PC-3 (cell line): ENCODE results near the gene TTC12.

Experiments
- EZH2 ChIP-seq: fragments of 300-600 bp; sonication (generic); IDR thresholded peaks from one replicate; pipeline ENCODE4 v1.6.1; 2017; ENCODE audit warnings: antibody characterized with exemption, mild to moderate bottlenecking, low read length; ENCODE audit not compliant: unreplicated experiment
- TF ChIP-seq, protein P1 (sequence below): fragments of 300-600 bp; sonication (generic); conservative IDR thresholded peaks from 2 replicates; pipeline ENCODE4 v1.5.1; 2017; ENCODE audit warnings: antibody characterized with exemption, low read depth, mild to moderate bottlenecking, low read length

DNA sequence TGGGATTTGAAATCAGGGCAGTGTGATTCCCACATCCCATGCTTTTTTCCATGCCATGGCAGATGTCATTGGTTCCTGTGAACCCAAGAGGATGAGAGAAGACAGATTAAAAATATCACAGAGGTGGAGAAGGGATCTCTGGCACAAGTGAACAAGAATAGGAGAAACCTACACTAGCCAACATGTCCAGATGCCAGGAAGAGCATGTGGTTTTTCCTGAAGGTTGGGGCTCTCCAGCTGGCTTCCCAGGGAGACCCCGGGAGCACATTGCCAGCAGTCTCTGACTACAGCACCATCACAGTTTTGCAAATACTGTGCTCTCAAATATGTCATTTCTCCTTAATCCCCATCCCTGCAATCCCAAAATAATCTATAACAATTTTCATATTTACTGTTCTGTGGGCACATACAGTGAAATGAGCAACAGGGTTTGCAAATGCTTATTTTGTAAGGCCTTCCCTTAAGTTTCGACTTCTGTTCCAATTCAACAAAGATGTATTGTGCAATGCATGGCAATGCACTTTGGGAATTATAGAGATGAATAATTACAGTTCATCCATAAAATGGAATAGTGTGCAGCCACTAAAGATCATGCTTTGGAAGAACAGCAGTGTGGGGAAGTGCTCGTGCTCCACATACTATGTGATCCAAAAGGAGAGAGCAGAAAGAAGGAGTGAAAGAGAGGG lies 78.0 kb downstream of the TTC12 start:
- TF ChIP-seq, protein P1, sequence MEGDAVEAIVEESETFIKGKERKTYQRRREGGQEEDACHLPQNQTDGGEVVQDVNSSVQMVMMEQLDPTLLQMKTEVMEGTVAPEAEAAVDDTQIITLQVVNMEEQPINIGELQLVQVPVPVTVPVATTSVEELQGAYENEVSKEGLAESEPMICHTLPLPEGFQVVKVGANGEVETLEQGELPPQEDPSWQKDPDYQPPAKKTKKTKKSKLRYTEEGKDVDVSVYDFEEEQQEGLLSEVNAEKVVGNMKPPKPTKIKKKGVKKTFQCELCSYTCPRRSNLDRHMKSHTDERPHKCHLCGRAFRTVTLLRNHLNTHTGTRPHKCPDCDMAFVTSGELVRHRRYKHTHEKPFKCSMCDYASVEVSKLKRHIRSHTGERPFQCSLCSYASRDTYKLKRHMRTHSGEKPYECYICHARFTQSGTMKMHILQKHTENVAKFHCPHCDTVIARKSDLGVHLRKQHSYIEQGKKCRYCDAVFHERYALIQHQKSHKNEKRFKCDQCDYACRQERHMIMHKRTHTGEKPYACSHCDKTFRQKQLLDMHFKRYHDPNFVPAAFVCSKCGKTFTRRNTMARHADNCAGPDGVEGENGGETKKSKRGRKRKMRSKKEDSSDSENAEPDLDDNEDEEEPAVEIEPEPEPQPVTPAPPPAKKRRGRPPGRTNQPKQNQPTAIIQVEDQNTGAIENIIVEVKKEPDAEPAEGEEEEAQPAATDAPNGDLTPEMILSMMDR, result no peak
- no peak for TF ChIP-seq EZH2
